PC-3 (cell line): Measurements from ENCODE around the gene LRPAP1.

ENCODE experiments used
- EZH2 ChIP-seq: fragments of 300-600 bp; sonication (generic); IDR thresholded peaks from one replicate; pipeline ENCODE4 v1.6.1; 2017; ENCODE audit warnings: antibody characterized with exemption, mild to moderate bottlenecking, low read length; ENCODE audit not compliant: unreplicated experiment
- TF ChIP-seq, protein P1 (sequence below): fragments of 300-600 bp; sonication (generic); conservative IDR thresholded peaks from 2 replicates; pipeline ENCODE4 v1.5.1; 2017; ENCODE audit warnings: antibody characterized with exemption, low read depth, mild to moderate bottlenecking, low read length

GRCh38 chr4:3488820-3489219, 43.4 kb downstream of the LRPAP1 start:
- TF ChIP-seq, protein P1, sequence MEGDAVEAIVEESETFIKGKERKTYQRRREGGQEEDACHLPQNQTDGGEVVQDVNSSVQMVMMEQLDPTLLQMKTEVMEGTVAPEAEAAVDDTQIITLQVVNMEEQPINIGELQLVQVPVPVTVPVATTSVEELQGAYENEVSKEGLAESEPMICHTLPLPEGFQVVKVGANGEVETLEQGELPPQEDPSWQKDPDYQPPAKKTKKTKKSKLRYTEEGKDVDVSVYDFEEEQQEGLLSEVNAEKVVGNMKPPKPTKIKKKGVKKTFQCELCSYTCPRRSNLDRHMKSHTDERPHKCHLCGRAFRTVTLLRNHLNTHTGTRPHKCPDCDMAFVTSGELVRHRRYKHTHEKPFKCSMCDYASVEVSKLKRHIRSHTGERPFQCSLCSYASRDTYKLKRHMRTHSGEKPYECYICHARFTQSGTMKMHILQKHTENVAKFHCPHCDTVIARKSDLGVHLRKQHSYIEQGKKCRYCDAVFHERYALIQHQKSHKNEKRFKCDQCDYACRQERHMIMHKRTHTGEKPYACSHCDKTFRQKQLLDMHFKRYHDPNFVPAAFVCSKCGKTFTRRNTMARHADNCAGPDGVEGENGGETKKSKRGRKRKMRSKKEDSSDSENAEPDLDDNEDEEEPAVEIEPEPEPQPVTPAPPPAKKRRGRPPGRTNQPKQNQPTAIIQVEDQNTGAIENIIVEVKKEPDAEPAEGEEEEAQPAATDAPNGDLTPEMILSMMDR: no peak
- TF ChIP-seq EZH2: no peak
